Gastrocnemius medialis (tissue), 4 donors: Measurements from ENCODE around the gene LNX1.

ENCODE experiments used
- POLR2A ChIP-seq, 2 donors: fragments of 450-650 bp; IDR thresholded peaks; one replicate each; pipeline ENCODE4 v1.6.1; 2017; ENCODE audit warnings: antibody characterized with exemption in 2 of 2, mild to moderate bottlenecking in 2 of 2, moderate library complexity in 2 of 2
- TF ChIP-seq, protein P1 (sequence below), 5 experiments: fragments of 450-650 bp in 3 of 5; fragments of 200-600 bp in 2 of 5; sonication (generic) in 2 of 5; IDR thresholded peaks in 4 of 5; conservative IDR thresholded peaks in 1 of 5; 1 replicate in 4 of 5; 2 replicates in 1 of 5; pipeline ENCODE4 v1.5.1; 2016 to 2019; ENCODE audit warnings: antibody characterized with exemption in 5 of 5, mild to moderate bottlenecking in 3 of 5, moderate library complexity in 3 of 5

DNA sequence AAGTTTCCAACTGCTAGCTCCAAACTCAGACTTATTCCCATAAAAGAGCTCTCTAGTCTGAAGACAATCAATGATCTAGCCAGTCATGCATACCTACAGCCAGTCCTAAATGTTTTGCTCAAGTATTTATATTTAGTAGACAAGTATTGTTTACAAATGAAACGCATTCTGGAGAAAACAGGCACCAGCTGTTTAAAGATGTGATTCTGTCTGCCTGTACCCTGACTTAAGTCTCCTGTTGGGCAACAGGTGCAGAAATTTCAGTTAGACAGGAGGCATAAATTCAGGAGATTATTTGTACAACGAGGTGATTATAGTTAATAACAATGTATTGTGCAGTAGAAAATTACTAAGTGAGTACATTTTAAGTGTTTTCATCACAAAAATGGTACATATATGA lies 28.9 kb downstream of the LNX1 start:
- TF ChIP-seq, protein P1, sequence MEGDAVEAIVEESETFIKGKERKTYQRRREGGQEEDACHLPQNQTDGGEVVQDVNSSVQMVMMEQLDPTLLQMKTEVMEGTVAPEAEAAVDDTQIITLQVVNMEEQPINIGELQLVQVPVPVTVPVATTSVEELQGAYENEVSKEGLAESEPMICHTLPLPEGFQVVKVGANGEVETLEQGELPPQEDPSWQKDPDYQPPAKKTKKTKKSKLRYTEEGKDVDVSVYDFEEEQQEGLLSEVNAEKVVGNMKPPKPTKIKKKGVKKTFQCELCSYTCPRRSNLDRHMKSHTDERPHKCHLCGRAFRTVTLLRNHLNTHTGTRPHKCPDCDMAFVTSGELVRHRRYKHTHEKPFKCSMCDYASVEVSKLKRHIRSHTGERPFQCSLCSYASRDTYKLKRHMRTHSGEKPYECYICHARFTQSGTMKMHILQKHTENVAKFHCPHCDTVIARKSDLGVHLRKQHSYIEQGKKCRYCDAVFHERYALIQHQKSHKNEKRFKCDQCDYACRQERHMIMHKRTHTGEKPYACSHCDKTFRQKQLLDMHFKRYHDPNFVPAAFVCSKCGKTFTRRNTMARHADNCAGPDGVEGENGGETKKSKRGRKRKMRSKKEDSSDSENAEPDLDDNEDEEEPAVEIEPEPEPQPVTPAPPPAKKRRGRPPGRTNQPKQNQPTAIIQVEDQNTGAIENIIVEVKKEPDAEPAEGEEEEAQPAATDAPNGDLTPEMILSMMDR (IDR thresholded peaks at IDR 0.05 in 4 of 5, conservative IDR thresholded peaks at IDR 0.05 in 1 of 5): no peak
- TF ChIP-seq POLR2A (IDR thresholded peaks at IDR 0.05): no peak
